ENCODE data around the gene TRIM56.

TRIM56 gene

GRCh38 chr7:101132626-101133600 is 47.6 kb downstream of the TRIM56 start:
- DNase-seq (ENCODE audit: low read depth) = peak; percentile 51

DNA sequence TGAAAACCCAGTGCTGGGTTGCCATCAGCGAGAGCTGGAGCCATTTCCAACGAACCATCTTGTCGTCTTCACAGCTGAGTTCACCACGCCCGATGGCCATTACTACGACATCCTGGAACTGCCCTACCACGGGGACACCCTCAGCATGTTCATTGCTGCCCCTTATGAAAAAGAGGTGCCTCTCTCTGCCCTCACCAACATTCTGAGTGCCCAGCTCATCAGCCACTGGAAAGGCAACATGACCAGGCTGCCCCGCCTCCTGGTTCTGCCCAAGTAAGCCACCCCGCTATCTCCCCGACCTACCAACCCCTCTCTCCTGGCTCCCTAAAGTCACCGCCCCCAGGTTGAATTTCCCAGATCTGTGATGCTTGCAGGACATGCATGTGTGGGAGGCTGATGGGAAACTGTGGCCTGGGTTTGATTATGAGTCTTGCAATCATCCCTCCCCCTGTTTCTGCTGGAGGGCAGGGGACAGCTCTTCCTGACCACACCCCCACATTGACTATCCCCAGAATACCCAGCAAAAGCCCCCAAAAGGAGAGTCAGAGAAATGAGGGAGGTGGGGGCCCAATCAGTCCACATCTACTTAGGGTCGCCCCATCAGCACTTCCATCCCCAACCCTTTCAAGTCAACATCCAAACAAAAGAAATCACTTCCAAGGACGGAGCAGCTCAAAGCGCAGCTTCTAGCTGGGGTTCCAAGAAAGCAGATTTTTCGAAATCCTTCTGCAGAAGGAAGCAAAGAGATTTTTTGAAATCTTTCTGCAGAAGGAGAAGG is 48.5 kb downstream of the TRIM56 start:
- DNase-seq (ENCODE audit: low read depth) = peak; percentile 75

DNA sequence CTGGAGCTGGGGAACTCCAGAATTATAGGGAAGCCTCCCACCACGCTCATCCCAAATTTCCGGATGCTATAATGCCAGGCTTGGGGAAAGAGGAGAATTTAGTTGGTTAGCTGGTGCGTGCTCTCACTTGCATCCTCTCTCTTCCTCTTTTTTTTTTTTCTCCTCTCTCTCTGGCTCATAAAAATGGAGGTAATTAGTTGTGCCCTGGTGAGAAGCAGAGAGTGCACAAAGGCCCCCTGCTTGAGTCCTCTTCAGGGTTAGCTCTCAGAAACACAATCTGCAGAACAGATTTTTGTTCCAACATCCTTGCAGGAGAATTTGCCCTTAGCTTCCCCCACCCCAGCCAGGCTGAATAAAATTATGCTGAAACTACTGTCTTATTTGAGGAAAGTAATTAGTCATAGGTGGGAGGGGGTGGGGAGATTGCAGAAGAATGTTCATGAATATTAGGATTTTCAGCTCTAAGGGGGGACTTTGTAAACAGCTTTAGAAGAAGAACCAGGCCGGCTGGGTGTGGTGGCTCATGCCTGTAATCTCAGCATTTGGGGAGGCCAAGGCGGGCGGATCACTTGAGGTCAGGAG is 49.2 kb downstream of the TRIM56 start:
- peak; percentile 73 for DNase-seq (ENCODE audit: low read depth)

DNA sequence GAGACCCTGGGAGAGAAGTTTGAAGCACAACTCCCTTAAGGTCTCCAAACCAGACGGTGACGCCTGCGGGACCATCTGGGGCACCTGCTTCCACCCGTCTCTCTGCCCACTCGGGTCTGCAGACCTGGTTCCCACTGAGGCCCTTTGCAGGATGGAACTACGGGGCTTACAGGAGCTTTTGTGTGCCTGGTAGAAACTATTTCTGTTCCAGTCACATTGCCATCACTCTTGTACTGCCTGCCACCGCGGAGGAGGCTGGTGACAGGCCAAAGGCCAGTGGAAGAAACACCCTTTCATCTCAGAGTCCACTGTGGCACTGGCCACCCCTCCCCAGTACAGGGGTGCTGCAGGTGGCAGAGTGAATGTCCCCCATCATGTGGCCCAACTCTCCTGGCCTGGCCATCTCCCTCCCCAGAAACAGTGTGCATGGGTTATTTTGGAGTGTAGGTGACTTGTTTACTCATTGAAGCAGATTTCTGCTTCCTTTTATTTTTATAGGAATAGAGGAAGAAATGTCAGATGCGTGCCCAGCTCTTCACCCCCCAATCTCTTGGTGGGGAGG is 52.5 kb downstream of the TRIM56 start:
- peak; percentile 70 for DNase-seq (ENCODE audit: low read depth)

DNA sequence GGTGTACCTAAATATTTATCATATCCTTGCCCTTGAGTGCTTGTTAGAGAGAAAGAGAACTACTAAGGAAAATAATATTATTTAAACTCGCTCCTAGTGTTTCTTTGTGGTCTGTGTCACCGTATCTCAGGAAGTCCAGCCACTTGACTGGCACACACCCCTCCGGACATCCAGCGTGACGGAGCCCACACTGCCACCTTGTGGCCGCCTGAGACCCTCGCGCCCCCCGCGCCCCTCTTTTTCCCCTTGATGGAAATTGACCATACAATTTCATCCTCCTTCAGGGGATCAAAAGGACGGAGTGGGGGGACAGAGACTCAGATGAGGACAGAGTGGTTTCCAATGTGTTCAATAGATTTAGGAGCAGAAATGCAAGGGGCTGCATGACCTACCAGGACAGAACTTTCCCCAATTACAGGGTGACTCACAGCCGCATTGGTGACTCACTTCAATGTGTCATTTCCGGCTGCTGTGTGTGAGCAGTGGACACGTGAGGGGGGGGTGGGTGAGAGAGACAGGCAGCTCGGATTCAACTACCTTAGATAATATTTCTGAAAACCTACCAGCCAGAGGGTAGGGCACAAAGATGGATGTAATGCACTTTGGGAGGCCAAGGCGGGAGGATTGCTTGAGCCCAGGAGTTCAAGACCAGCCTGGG is 53.1 kb downstream of the TRIM56 start:
- DNase-seq (ENCODE audit: low read depth) = peak; percentile 95

- DNase-seq (ENCODE audit: low read depth) = peak; percentile 78
Measured at GRCh38 chr7:101140339-101140699, 55.0 kb downstream of the TRIM56 start.

- DNase-seq (ENCODE audit: low read depth) = peak; percentile 35
Measured at GRCh38 chr7:101140746-101141382, 55.6 kb downstream of the TRIM56 start.

Measured in amniotic epithelial cell (primary cell).